Testis (tissue), 3 donors: ENCODE measurements around the gene IQGAP1. TPM values are rescaled to one million over a fixed set of nuclear protein-coding genes. Genes with fewer than 3 reads are reported as not detected.

Experiments used
- DNase-seq: peaks from one replicate; pipeline ENCODE4 v3.0.0-alpha.2; 2019
- H3K27ac ChIP-seq, 2 donors: fragments of 200-600 bp; sonication (generic); one replicate each; pipeline ENCODE4 v1.5.1; 2019
- H3K27me3 ChIP-seq: fragments of 200-600 bp; sonication (generic); one replicate; pipeline ENCODE4 v1.5.1; 2019
- H3K36me3 ChIP-seq: fragments of 200-600 bp; sonication (generic); one replicate; pipeline ENCODE4 v1.5.1; 2017; ENCODE audit warnings: low read depth; ENCODE audit errors: missing control alignments
- H3K4me1 ChIP-seq: fragments of 200-600 bp; sonication (generic); one replicate; pipeline ENCODE4 v1.5.1; 2019
- H3K4me3 ChIP-seq, 2 donors: fragments of 200-600 bp; sonication (generic); one replicate each; pipeline ENCODE4 v1.5.1; 2017 to 2019
- H3K9me3 ChIP-seq: fragments of 200-600 bp; sonication (generic); one replicate; pipeline ENCODE4 v1.5.1; 2017
- CTCF ChIP-seq, 3 experiments: fragments of 450-650 bp in 2 of 3; fragments of 200-600 bp in 1 of 3; sonication (generic) in 1 of 3; IDR thresholded peaks; one replicate each; pipeline ENCODE4 v1.5.1; 2016 to 2019; ENCODE audit warnings: antibody characterized with exemption in 3 of 3, mild to moderate bottlenecking in 2 of 3, moderate library complexity in 1 of 3
- POLR2A ChIP-seq: fragments of 450-650 bp; IDR thresholded peaks from one replicate; pipeline ENCODE4 v1.6.1; 2017; ENCODE audit warnings: antibody characterized with exemption, mild to moderate bottlenecking, moderate library complexity
- WGBS, 2 donors: methylation state at CpG; one replicate each; pipeline ENCODE4 v1.1.5; 2018; 5-methylcytosine and 5-hydroxymethylcytosine counted together
- intact Hi-C: fragments of 100-400 bp; cut with DNase I; formaldehyde crosslinking; loops from one replicate; pipeline ENCODE4 v1.15.1; 2023; ENCODE audit warnings: low total_unique reads
- polyA plus RNA-seq: library from polyadenylated mRNA; stranded (reverse); fragments of 350-450 nt; fragmentation: Illumina TruSeq; extraction: RNeasy Lipid Tissue Mini Kit (QIAGEN cat#74804); gene quantifications from one replicate; pipeline ENCODE4 v1.2.3, GENCODE V29; 2014; ENCODE audit warnings: low read depth, low replicate concordance; ENCODE audit not compliant: insufficient read depth
- total RNA-seq, 2 donors: library from RNA; depleted of rRNA; stranded (reverse); fragments of >200 nt; gene quantifications; one replicate each; pipeline ENCODE4 v1.2.3, GENCODE V29; 2016

IQGAP1 gene
- total and polyA plus RNA-seq, 3 donors from 2014 or later, result 44.4 to 102 (median 86.9) TPM

- peaks cover 3% of the 10 kb centered on the region for H3K36me3 ChIP-seq
- no peak for TF ChIP-seq CTCF (IDR thresholded peaks at IDR 0.05)
- TF ChIP-seq POLR2A, result no peak
- peaks cover 8% of the 10 kb centered on the region for H3K4me1 ChIP-seq
- H3K27me3 ChIP-seq, result no peaks in the 10 kb centered on the region
- no peak for DNase-seq
- 85 to 95% methylated on average over 4 of the region's 4 CpGs for WGBS, 2 donors
- no peaks in the 10 kb centered on the region for H3K9me3 ChIP-seq
- intact Hi-C loops, result no loop called here
- peak overlapping the region in 1 of 2 donors; percentile 42 for H3K27ac ChIP-seq
- H3K4me3 ChIP-seq, result no peak overlapping the region
Measured at GRCh38 chr15:90458061-90458460, 70.0 kb downstream of the IQGAP1 start.

GRCh38 chr15:90459368-90459767, 71.3 kb downstream of the IQGAP1 start:
- Histone ChIP-seq H3K27ac (peak overlapping the region in 1 of 2 donors; percentile 42), H3K4me3 (no peak overlapping the region), H3K9me3 (no peaks in the 10 kb centered on the region), H3K36me3 (peaks cover 3% of the 10 kb centered on the region), H3K4me1 (peaks cover 8% of the 10 kb centered on the region), H3K27me3 (no peaks in the 10 kb centered on the region)
- TF ChIP-seq POLR2A (no peak), CTCF (IDR thresholded peaks at IDR 0.05) (no peak)
- no peak for DNase-seq
- WGBS, 2 donors, result 37 to 44% methylated on average over 4 of the region's 4 CpGs
- intact Hi-C loops, result no loop called here

GRCh38 chr15:90460142-90460824, 72.2 kb downstream of the IQGAP1 start:
- Histone ChIP-seq H3K27ac (peak overlapping the region in 1 of 2 donors; percentile 42), H3K4me1 (peaks cover 8% of the 10 kb centered on the region), H3K9me3 (no peaks in the 10 kb centered on the region), H3K27me3 (no peaks in the 10 kb centered on the region), H3K36me3 (peaks cover 3% of the 10 kb centered on the region), H3K4me3 (no peak overlapping the region)
- intact Hi-C loops, result no loop called here
- TF ChIP-seq CTCF (IDR thresholded peaks at IDR 0.05), result no peak
- no peak for TF ChIP-seq POLR2A
- 67 to 82% methylated on average over 6 of the region's 6 CpGs for WGBS, 2 donors
- no peak for DNase-seq

GRCh38 chr15:90463381-90463780, 75.3 kb downstream of the IQGAP1 start:
- intact Hi-C loops, result no loop called here
- Histone ChIP-seq H3K4me3 (no peak overlapping the region), H3K27me3 (no peaks in the 10 kb centered on the region), H3K27ac (peak overlapping the region in 1 of 2 donors; percentile 25), H3K9me3 (no peaks in the 10 kb centered on the region), H3K4me1 (peaks cover 8% of the 10 kb centered on the region), H3K36me3 (no peaks in the 10 kb centered on the region)
- DNase-seq, result no peak
- WGBS, 2 donors, result 80 to 82% methylated on average over 3 of the region's 3 CpGs
- TF ChIP-seq POLR2A (no peak), CTCF (IDR thresholded peaks at IDR 0.05) (no peak)
